HG02943 (cell line): ENCODE results near the gene GPR158.

Experiments used
- ATAC-seq: cut with Tn5 transposase; IDR thresholded peaks from one replicate; pipeline ENCODE4 v1.9.1; 2021; ENCODE audit warnings: mild to moderate bottlenecking, low read depth, moderate library complexity; ENCODE audit not compliant: unreplicated experiment

Gene GPR158

DNA sequence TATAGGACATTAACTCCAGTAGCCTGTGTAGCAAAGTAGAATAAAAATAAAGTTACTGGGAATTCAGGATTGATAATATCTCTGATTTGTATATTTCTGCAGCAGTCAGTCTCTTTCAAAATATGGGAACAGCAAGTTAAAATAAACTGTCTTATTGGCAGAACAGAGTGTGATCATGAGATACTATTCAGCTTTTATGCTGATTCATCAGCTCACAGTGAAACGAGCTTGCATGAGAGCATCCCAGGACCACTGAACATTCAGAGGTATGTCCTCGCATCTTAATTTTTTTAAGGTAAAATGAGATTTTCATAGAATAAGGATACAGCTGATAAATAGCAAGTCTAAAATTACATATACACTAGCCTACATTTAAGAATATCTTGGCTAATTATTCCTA lies 476.7 kb downstream of the GPR158 start:
- no peak for ATAC-seq
